SH-SY5Y (cell line): ENCODE results near the gene AKR7A3.

ENCODE experiments used
- GATA2 ChIP-seq: IDR thresholded peaks from 2 replicates; pipeline ENCODE4 v1.6.1; 2011; ENCODE audit warnings: mild to moderate bottlenecking, low read depth, low read length
- GATA3 ChIP-seq: IDR thresholded peaks from 2 replicates; pipeline ENCODE4 v1.6.1; 2011; ENCODE audit warnings: low read depth, mild to moderate bottlenecking, low read length, moderate library complexity

- TF ChIP-seq GATA2 (no peak), GATA3 (no peak)
Measured at GRCh38 chr1:19328486-19328885, 39.9 kb upstream of the AKR7A3 start.
